Psoas muscle (tissue), 8 donors: Measurements from ENCODE around the gene GNA15. TPM values are rescaled to one million over a fixed set of nuclear protein-coding genes. Genes with fewer than 3 reads are reported as not detected.
A peak's percentile ranks its signal among the peaks of the same experiment; 100 is the strongest.

Experiments used
- ATAC-seq, 4 donors: fragments of 200-7000 bp; cut with Tn5 transposase; one replicate each; pipeline ENCODE4 v1.9.1; 2020; ENCODE audit warnings: moderate library complexity in 3 of 4, mild to moderate bottlenecking in 2 of 4
- DNase-seq, 2 donors: peaks; one replicate each; pipeline ENCODE4 v3.0.0-alpha.2; 2020
- H3K27ac ChIP-seq: fragments of 200-600 bp; one replicate; pipeline ENCODE4 v1.8.0; 2022
- H3K27me3 ChIP-seq, 3 donors: fragments of 200-600 bp in 1 of 3; one replicate each; pipeline versions ENCODE4 v1.6.1 to v1.8.0; 2013 to 2022; ENCODE audit warnings: low read length in 2 of 3, mild to moderate bottlenecking in 2 of 3, moderate library complexity in 1 of 3; ENCODE audit not compliant: insufficient read depth in 3 of 3
- H3K36me3 ChIP-seq, 2 donors: fragments of 200-600 bp in 1 of 2; one replicate each; pipeline versions ENCODE4 v1.6.1 to v1.8.0; 2013 to 2022; ENCODE audit warnings: low read depth in 1 of 2, mild to moderate bottlenecking in 1 of 2, moderate library complexity in 1 of 2; ENCODE audit not compliant: insufficient read depth in 1 of 2
- H3K4me1 ChIP-seq: fragments of 200-600 bp; one replicate; pipeline ENCODE4 v1.8.0; 2022
- H3K4me3 ChIP-seq: fragments of 200-600 bp; one replicate; pipeline ENCODE4 v1.8.0; 2022; ENCODE audit warnings: mild to moderate bottlenecking
- H3K9me3 ChIP-seq: fragments of 200-600 bp; one replicate; pipeline ENCODE4 v1.8.0; 2022
- WGBS, 3 donors: extraction: QIAGEN DNeasy Blood & Tissue Kit; methylation state at CpG; one replicate each; pipeline versions ENCODE4 v1.1.6 to v1.1.7; 2013; 5-methylcytosine and 5-hydroxymethylcytosine counted together
- intact Hi-C, 2 donors: fragments of 100-400 bp; cut with DNase I; formaldehyde crosslinking; loops; one replicate each; pipeline versions ENCODE4 v1.11.0 to v1.14.2; 2022
- polyA plus RNA-seq, 3 donors: library from polyadenylated mRNA; stranded (reverse); fragments of 200-250 nt; gene quantifications; one replicate each; pipeline ENCODE4 v1.2.3, GENCODE V29; 2013
- total RNA-seq, 4 donors: library from RNA; stranded (reverse); fragmentation: NEBNext Ultra II Directional in 2 of 4; extraction: Animal tissue kit (Norgen Biotek cat#: 25700) in 2 of 4; gene quantifications; one replicate each; pipeline versions ENCODE4 v1.2.1 to v1.2.4, GENCODE V29; 2021 to 2023
- TF ChIP-seq, protein P1 (sequence below): fragments of 200-600 bp; IDR thresholded peaks from one replicate; pipeline ENCODE4 v1.8.0; 2022; ENCODE audit warnings: antibody characterized with exemption
- donor health status: healthy with polysubstance abuse.
- donor health status: DM: no; HTN: no; CAD: no; lungs with moderate emphysema.
- donor health status: Bipolar disorder and iron deficiency.
- donor health status: healthy.
- donor health status: DM: yes; HTN: yes; CAD: no.
- donor health status: DM: no; HTN: no; CAD: no.
- donor health status: DM: no; HTN: no; CAD: no.
- donor health status: DM: yes; HTN: yes; CAD: no.

Gene GNA15
- total and polyA plus RNA-seq, 7 donors, result 0.18 to 1.9 (median 0.91) TPM

- Histone ChIP-seq H3K27ac (no peak overlapping the region), H3K9me3 (no peaks in the 10 kb centered on the region), H3K36me3 (peaks cover 0 to 60% of the 10 kb centered on the region in 2 donors), H3K4me1 (no peaks in the 10 kb centered on the region), H3K4me3 (no peak overlapping the region), H3K27me3 (no peaks in the 10 kb centered on the region)
- TF ChIP-seq, protein P1, sequence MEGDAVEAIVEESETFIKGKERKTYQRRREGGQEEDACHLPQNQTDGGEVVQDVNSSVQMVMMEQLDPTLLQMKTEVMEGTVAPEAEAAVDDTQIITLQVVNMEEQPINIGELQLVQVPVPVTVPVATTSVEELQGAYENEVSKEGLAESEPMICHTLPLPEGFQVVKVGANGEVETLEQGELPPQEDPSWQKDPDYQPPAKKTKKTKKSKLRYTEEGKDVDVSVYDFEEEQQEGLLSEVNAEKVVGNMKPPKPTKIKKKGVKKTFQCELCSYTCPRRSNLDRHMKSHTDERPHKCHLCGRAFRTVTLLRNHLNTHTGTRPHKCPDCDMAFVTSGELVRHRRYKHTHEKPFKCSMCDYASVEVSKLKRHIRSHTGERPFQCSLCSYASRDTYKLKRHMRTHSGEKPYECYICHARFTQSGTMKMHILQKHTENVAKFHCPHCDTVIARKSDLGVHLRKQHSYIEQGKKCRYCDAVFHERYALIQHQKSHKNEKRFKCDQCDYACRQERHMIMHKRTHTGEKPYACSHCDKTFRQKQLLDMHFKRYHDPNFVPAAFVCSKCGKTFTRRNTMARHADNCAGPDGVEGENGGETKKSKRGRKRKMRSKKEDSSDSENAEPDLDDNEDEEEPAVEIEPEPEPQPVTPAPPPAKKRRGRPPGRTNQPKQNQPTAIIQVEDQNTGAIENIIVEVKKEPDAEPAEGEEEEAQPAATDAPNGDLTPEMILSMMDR, result no peak
- ATAC-seq (peak in 1 of 4 donors; percentile 11), DNase-seq (peak; percentile 15 to 48)
- 78 to 82% (median 81%) methylated on average over 21 of the region's 21 CpGs for WGBS, 3 donors
- intact Hi-C loops, result no loop called here
Observed at GRCh38 chr19:3116621-3117020, 19.2 kb upstream of the GNA15 start.

- Histone ChIP-seq H3K9me3 (no peaks in the 10 kb centered on the region), H3K36me3 (peaks cover 0 to 67% of the 10 kb centered on the region in 2 donors), H3K27ac (no peak overlapping the region), H3K4me1 (no peaks in the 10 kb centered on the region), H3K27me3 (no peaks in the 10 kb centered on the region), H3K4me3 (no peak overlapping the region)
- TF ChIP-seq, protein P1, result no peak
- ATAC-seq, result no peak
- WGBS, 3 donors, result 83 to 90% (median 87%) methylated on average over 19 to 20 of the region's 20 CpGs
- peak; percentile 12 to 39 for DNase-seq
- intact Hi-C loops, result no loop called here
Observed at GRCh38 chr19:3117716-3118115, 18.1 kb upstream of the GNA15 start.

- TF ChIP-seq, protein P1, result no peak
- Histone ChIP-seq H3K9me3 (no peaks in the 10 kb centered on the region), H3K4me1 (no peaks in the 10 kb centered on the region), H3K4me3 (no peak overlapping the region), H3K27ac (no peak overlapping the region), H3K27me3 (no peaks in the 10 kb centered on the region), H3K36me3 (peaks cover 0 to 66% of the 10 kb centered on the region in 2 donors)
- DNase-seq (peak in 1 of 2 donors; percentile 39), ATAC-seq (no peak)
- intact Hi-C loops, result no loop called here
- 91 to 93% (median 92%) methylated on average over 42 of the region's 42 CpGs for WGBS, 3 donors
Observed at GRCh38 chr19:3118232-3119070, 17.4 kb upstream of the GNA15 start.

DNA sequence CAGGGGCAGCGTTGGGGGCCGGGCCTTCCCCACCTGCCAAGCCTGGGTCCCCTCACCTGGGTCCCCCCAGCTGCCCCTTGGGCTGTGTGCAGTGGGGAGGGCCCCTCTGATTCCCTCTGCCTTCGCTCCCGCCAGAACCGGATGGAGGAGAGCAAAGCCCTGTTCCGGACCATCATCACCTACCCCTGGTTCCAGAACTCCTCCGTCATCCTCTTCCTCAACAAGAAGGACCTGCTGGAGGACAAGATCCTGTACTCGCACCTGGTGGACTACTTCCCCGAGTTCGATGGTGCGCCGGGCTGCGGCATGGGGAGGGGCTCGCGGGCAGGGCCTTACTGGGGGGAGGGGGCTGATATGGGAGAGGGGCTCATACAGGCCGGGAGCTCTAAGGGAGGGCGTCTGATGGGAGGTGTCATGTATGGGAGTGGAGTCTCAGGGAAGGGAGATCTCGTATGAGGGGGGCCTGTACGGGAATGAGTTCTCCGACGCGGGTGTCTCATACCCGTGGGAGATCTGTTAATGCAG, 16.7 kb upstream of the GNA15 start:
- Histone ChIP-seq H3K4me3 (no peak overlapping the region), H3K36me3 (peaks cover 0 to 59% of the 10 kb centered on the region in 2 donors), H3K4me1 (no peaks in the 10 kb centered on the region), H3K27ac (no peak overlapping the region), H3K9me3 (no peaks in the 10 kb centered on the region), H3K27me3 (no peaks in the 10 kb centered on the region)
- DNase-seq, result peak in 1 of 2 donors; percentile 32
- ATAC-seq, result no peak
- intact Hi-C loops, result no loop called here
- WGBS, 3 donors, result 92 to 95% (median 94%) methylated on average over 23 of the region's 23 CpGs
- TF ChIP-seq, protein P1, result no peak
